Ishikawa (cell line): ENCODE data around the gene PLA2G2D.

Source experiments
- CEBPB ChIP-seq: IDR thresholded peaks from 2 replicates; pipeline ENCODE4 v1.6.1; 2012
- RAD21 ChIP-seq: IDR thresholded peaks from 2 replicates; pipeline ENCODE4 v1.6.1; 2012; ENCODE audit warnings: low read depth

DNA sequence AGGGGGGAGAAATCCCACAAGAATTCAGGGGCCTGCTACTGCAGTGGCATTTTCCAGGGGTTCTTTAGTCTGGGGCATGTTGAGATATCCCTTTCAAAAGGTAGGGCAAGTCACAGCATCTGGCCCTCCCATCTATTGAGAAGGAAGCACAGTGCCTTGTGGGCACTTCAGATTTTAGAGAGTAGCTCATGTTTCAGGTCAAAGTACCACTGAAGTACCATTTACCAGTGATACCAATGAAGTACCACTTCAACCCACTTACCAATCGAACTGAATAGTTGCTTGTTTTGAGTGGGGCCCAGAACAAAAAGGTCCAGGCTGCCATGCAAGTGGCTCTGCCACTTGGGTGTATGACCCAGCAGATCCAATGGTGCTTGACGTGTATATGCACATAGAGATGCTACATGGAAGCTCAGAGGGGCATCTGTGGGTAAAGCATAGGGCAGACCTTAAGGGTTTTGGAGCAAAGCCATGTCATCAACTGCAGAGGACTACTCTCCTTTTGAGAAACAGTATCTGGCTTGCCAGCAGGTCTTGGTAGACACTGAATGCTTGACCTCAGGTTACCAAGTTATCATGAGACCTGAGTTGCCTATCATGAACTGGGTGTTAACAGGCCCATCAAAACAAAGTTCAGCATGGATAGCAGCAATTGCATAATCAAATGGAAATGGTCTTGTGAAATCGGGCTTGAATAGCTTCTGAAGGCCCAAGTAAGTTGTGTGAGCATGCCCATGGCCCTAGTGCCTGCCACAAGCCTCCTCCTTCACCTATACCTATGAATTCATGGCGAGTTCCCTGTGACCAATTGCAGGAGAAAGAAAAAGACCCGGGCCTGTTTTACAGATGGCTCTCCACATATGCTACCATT, 23.5 kb downstream of the PLA2G2D start:
- TF ChIP-seq CEBPB (no peak), RAD21 (no peak)
